Measurements from ENCODE around the gene ARHGAP1. TPM values are rescaled to one million over a fixed set of nuclear protein-coding genes. Genes with fewer than 3 reads are reported as not detected.

ARHGAP1 gene
- total RNA-seq, 2 experiments from 2014 or later = 16.3 to 42.6 TPM

- peaks cover 17% of the 10 kb centered on the region for H3K4me1 ChIP-seq (ENCODE audit: insufficient read depth, low read length, poor library complexity, severe bottlenecking)
- BruUV-seq (replicated peaks) = no TSS peak
- no peak overlapping the region for H3K27ac ChIP-seq (ENCODE audit: low read depth, low read length, poor library complexity, severe bottlenecking)
- no peaks in the 10 kb centered on the region for H3K9me2 ChIP-seq (ENCODE audit: insufficient read depth, low read length)
- no peak overlapping the region for H2AFZ ChIP-seq (ENCODE audit: low read length)
- no peaks in the 10 kb centered on the region for H4K20me1 ChIP-seq (ENCODE audit: insufficient read depth, low read length)
- no peaks in the 10 kb centered on the region for H3K9me3 ChIP-seq (ENCODE audit: low read length)
- H3K4me3 ChIP-seq (ENCODE audit: low read depth, low read length, poor library complexity, severe bottlenecking) = no peak overlapping the region
- no peak overlapping the region for H3K4me2 ChIP-seq (ENCODE audit: low read length)
- ChIA-PET POLR2A (interaction anchor here (0.7 kb wide), 1 partner anchor 42 kb away, joined by 3 read pairs; no protein-coding TSS in a partner anchor), CTCF (ENCODE audit: unreplicated experiment) (no interaction called here)
- no peak for DNase-seq (ENCODE audit: low spot score)
- no peaks in the 10 kb centered on the region for H3K79me2 ChIP-seq (ENCODE audit: insufficient read depth, low read depth, low read length)
- no peak for TF ChIP-seq CTCF (conservative IDR thresholded peaks at IDR 0.05; ENCODE audit: low read length)
- TF ChIP-seq EZH2phosphoT487 (IDR thresholded peaks at IDR 0.05; ENCODE audit: borderline replicate concordance, low read depth, low read length) = no peak
- intact Hi-C loops (cut with micrococcal nuclease; ENCODE audit: unreplicated experiment) = no loop called here
- no peaks in the 10 kb centered on the region for H3K36me3 ChIP-seq (ENCODE audit: insufficient read depth, low read length)
Observed at GRCh38 chr11:46722566-46723358, 22.3 kb upstream of the ARHGAP1 start.

- H3K36me3 ChIP-seq (ENCODE audit: insufficient read depth, low read length) = no peaks in the 10 kb centered on the region
- H3K9me2 ChIP-seq (ENCODE audit: insufficient read depth, low read length) = no peaks in the 10 kb centered on the region
- TF ChIP-seq EZH2phosphoT487 (IDR thresholded peaks at IDR 0.05; ENCODE audit: borderline replicate concordance, low read depth, low read length) = no peak
- TF ChIP-seq CTCF (conservative IDR thresholded peaks at IDR 0.05; ENCODE audit: low read length) = no peak
- ChIA-PET CTCF (ENCODE audit: unreplicated experiment) (no interaction called here), POLR2A (interaction anchor here (0.6 kb wide), 1 partner anchor 1344 kb away, joined by 3 read pairs; no protein-coding TSS in a partner anchor)
- peaks cover 17% of the 10 kb centered on the region for H3K4me1 ChIP-seq (ENCODE audit: insufficient read depth, low read length, poor library complexity, severe bottlenecking)
- BruUV-seq (replicated peaks) = no TSS peak
- no peak overlapping the region for H3K4me2 ChIP-seq (ENCODE audit: low read length)
- no peaks in the 10 kb centered on the region for H3K9me3 ChIP-seq (ENCODE audit: low read length)
- H3K79me2 ChIP-seq (ENCODE audit: insufficient read depth, low read depth, low read length) = no peaks in the 10 kb centered on the region
- H3K27ac ChIP-seq (ENCODE audit: low read depth, low read length, poor library complexity, severe bottlenecking) = no peak overlapping the region
- intact Hi-C loops (cut with micrococcal nuclease; ENCODE audit: unreplicated experiment) = no loop called here
- peak; percentile 51 for DNase-seq (ENCODE audit: low spot score)
- no peaks in the 10 kb centered on the region for H4K20me1 ChIP-seq (ENCODE audit: insufficient read depth, low read length)
- no peak overlapping the region for H2AFZ ChIP-seq (ENCODE audit: low read length)
- no peak overlapping the region for H3K4me3 ChIP-seq (ENCODE audit: low read depth, low read length, poor library complexity, severe bottlenecking)
Observed at GRCh38 chr11:46721286-46721685, 20.9 kb upstream of the ARHGAP1 start.

- Histone ChIP-seq H3K4me2 (ENCODE audit: low read length) (no peak overlapping the region), H3K9me3 (ENCODE audit: low read length) (no peaks in the 10 kb centered on the region), H3K36me3 (ENCODE audit: insufficient read depth, low read length) (no peaks in the 10 kb centered on the region), H3K9me2 (ENCODE audit: insufficient read depth, low read length) (no peaks in the 10 kb centered on the region), H3K27ac (ENCODE audit: low read depth, low read length, poor library complexity, severe bottlenecking) (no peak overlapping the region), H2AFZ (ENCODE audit: low read length) (0 out of 2 replicates have a peak overlapping the region, but pooled peaks have one; percentile 60), H3K4me1 (ENCODE audit: insufficient read depth, low read length, poor library complexity, severe bottlenecking) (peaks cover 17% of the 10 kb centered on the region), H4K20me1 (ENCODE audit: insufficient read depth, low read length) (no peaks in the 10 kb centered on the region), H3K4me3 (ENCODE audit: low read depth, low read length, poor library complexity, severe bottlenecking) (no peak overlapping the region), H3K79me2 (ENCODE audit: insufficient read depth, low read depth, low read length) (no peaks in the 10 kb centered on the region)
- no peak for DNase-seq (ENCODE audit: low spot score)
- TF ChIP-seq EZH2phosphoT487 (IDR thresholded peaks at IDR 0.05; ENCODE audit: borderline replicate concordance, low read depth, low read length) = no peak
- TF ChIP-seq CTCF (conservative IDR thresholded peaks at IDR 0.05; ENCODE audit: low read length) = no peak
- ChIA-PET CTCF (ENCODE audit: unreplicated experiment) (no interaction called here), POLR2A (no interaction called here)
- no TSS peak for BruUV-seq (replicated peaks)
- intact Hi-C loops (cut with micrococcal nuclease; ENCODE audit: unreplicated experiment) = no loop called here
Observed at GRCh38 chr11:46719543-46720218, 19.3 kb upstream of the ARHGAP1 start.
